GM12865 (cell line): Measurements from ENCODE around the gene SMC2.

Experiments
- DNase-seq: peaks from one replicate; pipeline ENCODE4 v3.0.0; 2010; ENCODE audit warnings: low read depth
- H3K4me3 ChIP-seq: 2 replicates; pipeline ENCODE4 v1.5.1; 2011; ENCODE audit warnings: mild to moderate bottlenecking, low read depth, low read length, control low read depth
- TF ChIP-seq, protein P1 (sequence below): IDR thresholded peaks from 2 replicates; pipeline ENCODE4 v1.5.1; 2011; ENCODE audit warnings: low read length, control low read depth, low read depth, inconsistent platforms; ENCODE audit not compliant: insufficient read depth; ENCODE audit errors: missing control alignments

Gene SMC2

GRCh38 chr9:104093647-104094533, at the start of gene SMC2:
Gene SMC2, plus strand, starts transcription at chr9:104094309. Its CDS starts 1,076 bp downstream, at chr9:104095385.
- TF ChIP-seq, protein P1, sequence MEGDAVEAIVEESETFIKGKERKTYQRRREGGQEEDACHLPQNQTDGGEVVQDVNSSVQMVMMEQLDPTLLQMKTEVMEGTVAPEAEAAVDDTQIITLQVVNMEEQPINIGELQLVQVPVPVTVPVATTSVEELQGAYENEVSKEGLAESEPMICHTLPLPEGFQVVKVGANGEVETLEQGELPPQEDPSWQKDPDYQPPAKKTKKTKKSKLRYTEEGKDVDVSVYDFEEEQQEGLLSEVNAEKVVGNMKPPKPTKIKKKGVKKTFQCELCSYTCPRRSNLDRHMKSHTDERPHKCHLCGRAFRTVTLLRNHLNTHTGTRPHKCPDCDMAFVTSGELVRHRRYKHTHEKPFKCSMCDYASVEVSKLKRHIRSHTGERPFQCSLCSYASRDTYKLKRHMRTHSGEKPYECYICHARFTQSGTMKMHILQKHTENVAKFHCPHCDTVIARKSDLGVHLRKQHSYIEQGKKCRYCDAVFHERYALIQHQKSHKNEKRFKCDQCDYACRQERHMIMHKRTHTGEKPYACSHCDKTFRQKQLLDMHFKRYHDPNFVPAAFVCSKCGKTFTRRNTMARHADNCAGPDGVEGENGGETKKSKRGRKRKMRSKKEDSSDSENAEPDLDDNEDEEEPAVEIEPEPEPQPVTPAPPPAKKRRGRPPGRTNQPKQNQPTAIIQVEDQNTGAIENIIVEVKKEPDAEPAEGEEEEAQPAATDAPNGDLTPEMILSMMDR, result no peak
- DNase-seq, result peak; percentile 94
- peak within 1 kb of the TSS; percentile 72 for H3K4me3 ChIP-seq

- no peak overlapping the region for H3K4me3 ChIP-seq
- DNase-seq, result no peak
- TF ChIP-seq, protein P1, result no peak
Observed at GRCh38 chr9:104068546-104068945, 25.6 kb upstream of the SMC2 start.

GRCh38 chr9:104069288-104069687, 24.8 kb upstream of the SMC2 start:
- TF ChIP-seq, protein P1, result no peak
- no peak for DNase-seq
- no peak overlapping the region for H3K4me3 ChIP-seq

DNA sequence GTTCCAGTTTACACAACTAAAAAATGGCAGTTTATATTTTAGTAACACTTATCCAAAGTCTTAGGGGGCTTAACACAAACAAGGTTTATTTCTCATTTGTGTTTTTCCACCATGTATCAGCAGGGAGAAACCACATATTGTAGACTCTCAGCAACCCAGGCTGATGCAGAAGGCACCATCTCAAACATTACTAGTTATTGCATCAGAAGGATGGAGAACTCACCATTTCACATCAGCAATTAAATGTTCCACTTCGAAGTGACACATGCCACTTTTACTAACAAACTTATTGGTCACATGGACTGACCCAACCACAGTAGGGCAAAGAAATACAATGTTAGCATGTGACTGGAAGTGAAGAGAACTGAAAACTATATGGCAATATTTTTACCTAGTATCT, 22.5 kb upstream of the SMC2 start:
- TF ChIP-seq, protein P1, result no peak
- no peak overlapping the region for H3K4me3 ChIP-seq
- no peak for DNase-seq

GRCh38 chr9:104073098-104073769, 20.9 kb upstream of the SMC2 start:
- no peak for DNase-seq
- TF ChIP-seq, protein P1, result no peak

GRCh38 chr9:104073770-104074133, 20.4 kb upstream of the SMC2 start:
- TF ChIP-seq, protein P1, result no peak
- no peak for DNase-seq
- no peak overlapping the region for H3K4me3 ChIP-seq

More at GRCh38 chr9:104073098-104073769, 20.9 kb upstream of the SMC2 start:
- H3K4me3 ChIP-seq, result no peak overlapping the region
